Stimulated activated naive B cell treated with anti-CD40 and anti-IgM and Interleukin-4, amounts not matched to agents 10 μg/mL and 1 μg/mL and 100 μg/mL, for 72 hours (primary cell): ENCODE measurements around the gene CREB1.

Experiments used
- ATAC-seq, 2 donors: fragments of 150-1000 bp; cut with Tn5 transposase; replicated peaks; 2 replicates each; pipeline ENCODE4 v1.10.0; 2021; ENCODE audit warnings: moderate library complexity in 1 of 2
- DNase-seq: peaks from one replicate; pipeline ENCODE4 v3.0.0; 2021
- H3K27ac Mint-ChIP-seq: one replicate; pipeline ENCODE4 v1.8.0; 2022; ENCODE audit warnings: mild to moderate bottlenecking, mixed read lengths
- H3K27me3 Mint-ChIP-seq, 2 donors: one replicate each; pipeline ENCODE4 v1.8.0; 2022; ENCODE audit warnings: mixed read lengths in 2 of 2
- H3K36me3 Mint-ChIP-seq, 2 donors: one replicate each; pipeline ENCODE4 v1.8.0; 2022; ENCODE audit warnings: mixed read lengths in 2 of 2, mild to moderate bottlenecking in 1 of 2
- H3K4me1 Mint-ChIP-seq, 2 donors: one replicate each; pipeline ENCODE4 v1.8.0; 2022; ENCODE audit warnings: mixed read lengths in 2 of 2, mild to moderate bottlenecking in 1 of 2
- H3K4me3 Mint-ChIP-seq, 2 donors: one replicate each; pipeline ENCODE4 v1.8.0; 2022; ENCODE audit warnings: mild to moderate bottlenecking in 2 of 2, mixed read lengths in 2 of 2, moderate library complexity in 1 of 2
- H3K9me3 Mint-ChIP-seq, 2 donors: one replicate each; pipeline ENCODE4 v1.8.0; 2022; ENCODE audit warnings: mixed read lengths in 2 of 2, mild to moderate bottlenecking in 1 of 2

CREB1 gene

DNA sequence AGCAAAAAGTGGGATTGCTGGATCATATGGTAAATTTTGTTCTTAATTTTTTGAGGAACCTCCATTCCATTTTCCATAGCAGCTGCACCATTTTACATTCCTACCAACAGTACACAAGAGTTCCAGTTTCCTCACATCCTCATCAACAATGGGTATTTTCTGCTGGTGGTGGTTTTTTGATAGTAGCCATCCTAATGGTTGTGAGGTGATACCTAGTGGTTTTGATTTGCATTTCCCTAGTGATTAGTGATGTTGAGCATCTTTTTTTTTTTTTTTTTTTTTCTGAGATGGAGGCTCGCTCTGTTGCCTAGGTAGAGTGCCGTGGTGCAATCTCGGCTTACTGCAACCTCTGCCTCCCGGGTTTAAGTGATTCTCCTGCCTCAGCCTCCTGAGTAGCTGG lies 65.0 kb downstream of the CREB1 start:
- Mint-ChIP-seq H3K27ac (no peak overlapping the region), H3K36me3 (peaks cover 35 to 47% of the 10 kb centered on the region in 2 donors), H3K9me3 (peaks cover 2 to 4% of the 10 kb centered on the region in 2 donors), H3K27me3 (no peaks in the 10 kb centered on the region), H3K4me1 (peaks cover 10 to 26% of the 10 kb centered on the region in 2 donors), H3K4me3 (no peak overlapping the region)
- DNase-seq: no peak
- peak; percentile 34 to 55 for ATAC-seq

DNA sequence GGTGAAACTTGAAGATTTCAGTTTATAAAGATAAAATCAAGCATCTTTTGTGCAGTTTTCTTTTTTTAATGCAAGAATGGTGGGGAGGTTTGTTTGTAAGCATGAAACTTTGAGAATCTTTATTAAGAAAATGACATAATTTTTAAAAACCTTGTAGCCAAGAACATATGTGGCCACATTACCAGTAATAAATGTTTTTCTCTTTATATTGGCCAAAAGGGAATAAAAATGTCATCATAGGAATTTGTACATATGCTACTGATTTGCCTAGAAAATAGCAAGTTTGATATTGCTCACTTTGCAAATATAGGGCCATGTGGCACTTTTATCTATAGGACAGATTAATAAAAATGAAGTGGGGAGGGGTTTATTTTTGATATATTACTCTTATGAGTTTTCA lies 69.9 kb downstream of the CREB1 start:
- no peak overlapping the region for H3K27ac Mint-ChIP-seq
- ATAC-seq (no peak), DNase-seq (no peak)
- no peak overlapping the region for H3K4me3 Mint-ChIP-seq
- H3K36me3 Mint-ChIP-seq: peaks cover 16 to 27% of the 10 kb centered on the region in 2 donors
- H3K27me3 Mint-ChIP-seq: no peaks in the 10 kb centered on the region
- peaks cover 7 to 13% of the 10 kb centered on the region in 2 donors for H3K4me1 Mint-ChIP-seq
- no peaks in the 10 kb centered on the region for H3K9me3 Mint-ChIP-seq

DNA sequence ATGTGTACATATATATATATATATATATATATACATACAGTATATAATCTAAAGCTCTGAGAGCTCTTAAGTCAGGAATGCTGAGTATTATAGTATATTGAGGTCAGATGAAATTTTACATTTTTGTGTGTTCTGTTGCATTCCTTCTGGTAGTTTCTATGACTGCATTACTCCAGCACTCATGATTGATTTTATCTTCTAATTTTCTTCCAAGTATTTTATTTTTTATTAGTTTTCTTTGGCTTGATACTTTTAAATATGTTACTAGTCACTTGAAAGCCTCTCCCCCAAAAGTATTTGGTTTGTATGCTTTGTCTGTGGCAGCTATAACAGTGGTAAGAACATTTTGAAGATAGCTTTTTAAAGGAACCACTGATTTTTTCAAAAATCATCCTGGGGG lies 70.5 kb downstream of the CREB1 start:
- H3K27me3 Mint-ChIP-seq: no peaks in the 10 kb centered on the region
- DNase-seq: no peak
- no peak overlapping the region for H3K27ac Mint-ChIP-seq
- no peaks in the 10 kb centered on the region for H3K9me3 Mint-ChIP-seq
- peaks cover 6 to 10% of the 10 kb centered on the region in 2 donors for H3K4me1 Mint-ChIP-seq
- H3K4me3 Mint-ChIP-seq: no peak overlapping the region
- H3K36me3 Mint-ChIP-seq: peaks cover 20 to 31% of the 10 kb centered on the region in 2 donors
- ATAC-seq: no peak

DNA sequence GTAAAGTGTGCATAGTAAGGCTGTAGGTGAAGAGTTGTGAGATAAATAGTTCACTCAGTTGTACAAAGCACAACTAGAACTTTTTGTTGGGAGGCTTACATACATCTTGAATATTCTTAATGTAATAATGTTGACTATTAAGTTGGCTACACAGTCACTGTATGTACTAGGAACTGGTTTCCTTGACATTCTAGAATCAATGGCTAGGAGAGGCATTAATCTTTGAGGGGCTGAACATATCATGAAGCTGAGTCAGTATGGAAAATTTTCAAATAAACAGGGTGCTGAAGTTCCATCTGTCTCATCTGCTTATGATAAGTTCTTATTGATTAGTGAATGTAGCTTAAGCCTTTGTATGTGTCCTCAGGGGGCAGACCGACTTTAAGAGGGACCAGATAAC lies 72.0 kb downstream of the CREB1 start:
- no peak overlapping the region for H3K4me3 Mint-ChIP-seq
- no peak for ATAC-seq
- no peaks in the 10 kb centered on the region for H3K27me3 Mint-ChIP-seq
- peak overlapping the region; percentile 16 for H3K27ac Mint-ChIP-seq
- peaks cover 21 to 36% of the 10 kb centered on the region in 2 donors for H3K36me3 Mint-ChIP-seq
- no peak for DNase-seq
- peaks cover 7 to 20% of the 10 kb centered on the region in 2 donors for H3K4me1 Mint-ChIP-seq
- H3K9me3 Mint-ChIP-seq: no peaks in the 10 kb centered on the region

DNA sequence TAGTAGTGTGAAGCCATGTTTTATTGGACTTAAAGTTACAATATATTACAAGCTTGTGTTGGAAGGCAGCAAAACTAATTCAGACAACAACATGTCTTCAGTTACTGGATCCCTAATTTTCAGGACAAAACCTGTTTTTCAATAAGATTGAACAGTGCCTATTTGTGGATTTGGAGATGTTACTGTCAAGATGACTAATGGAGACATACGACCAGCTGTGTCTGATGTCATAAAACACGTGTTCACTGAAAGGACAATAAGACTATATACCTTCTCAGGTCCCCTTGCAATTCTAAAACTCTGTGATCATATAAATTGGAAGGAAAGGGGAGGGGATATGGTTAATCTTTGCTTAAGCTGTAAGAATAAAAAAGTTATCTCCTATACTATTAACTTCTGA lies 73.7 kb downstream of the CREB1 start:
- Mint-ChIP-seq H3K9me3 (peaks cover 0 to 4% of the 10 kb centered on the region in 2 donors), H3K27me3 (no peaks in the 10 kb centered on the region), H3K4me3 (no peak overlapping the region), H3K4me1 (peaks cover 12 to 25% of the 10 kb centered on the region in 2 donors), H3K36me3 (peaks cover 32 to 48% of the 10 kb centered on the region in 2 donors), H3K27ac (peak overlapping the region; percentile 63)
- ATAC-seq (no peak), DNase-seq (no peak)

DNA sequence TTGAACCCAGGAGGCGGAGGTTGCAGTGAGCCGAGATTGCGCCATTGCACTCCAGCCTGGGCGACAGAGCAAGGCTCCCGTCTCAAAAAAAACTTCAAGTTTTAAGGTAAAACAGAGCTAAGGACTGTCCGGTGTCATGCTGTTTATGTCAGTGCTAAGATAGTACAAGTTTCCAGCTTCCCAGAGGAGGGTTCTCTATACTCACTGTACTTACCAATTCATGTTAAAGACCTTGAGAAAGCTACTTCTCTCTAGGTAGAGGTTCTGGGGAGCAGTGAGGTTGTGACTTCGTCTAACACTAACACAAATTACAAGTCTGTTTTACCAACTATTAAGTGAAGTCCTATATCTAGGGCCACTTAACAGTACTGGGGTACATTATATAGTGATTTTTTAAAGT lies 76.6 kb downstream of the CREB1 start:
- Mint-ChIP-seq H3K27ac (no peak overlapping the region), H3K36me3 (peaks cover 38 to 56% of the 10 kb centered on the region in 2 donors), H3K4me3 (no peak overlapping the region), H3K27me3 (no peaks in the 10 kb centered on the region), H3K4me1 (peaks cover 13 to 23% of the 10 kb centered on the region in 2 donors), H3K9me3 (peaks cover 0 to 4% of the 10 kb centered on the region in 2 donors)
- ATAC-seq (no peak), DNase-seq (no peak)

DNA sequence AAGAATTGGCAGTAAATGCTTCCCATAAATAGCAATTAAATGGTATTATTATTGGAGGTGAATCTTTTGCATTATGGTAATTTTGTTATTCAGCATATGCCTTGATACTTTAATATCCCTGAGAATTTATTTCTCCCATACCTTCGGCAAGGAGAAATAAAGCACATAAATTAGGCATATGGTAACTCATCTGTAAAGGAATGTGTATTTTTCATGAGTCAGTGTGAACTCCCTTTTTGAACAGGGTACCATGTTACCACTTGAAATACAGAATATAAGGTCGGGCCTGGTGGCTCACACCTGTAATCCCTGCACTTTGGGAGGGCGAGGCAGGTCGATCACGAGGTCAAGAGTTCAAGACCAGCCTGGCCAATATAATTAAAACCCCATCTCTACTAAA lies 77.1 kb downstream of the CREB1 start:
- Mint-ChIP-seq H3K27me3 (no peaks in the 10 kb centered on the region), H3K36me3 (peaks cover 34 to 52% of the 10 kb centered on the region in 2 donors), H3K4me1 (peaks cover 12 to 18% of the 10 kb centered on the region in 2 donors), H3K4me3 (no peak overlapping the region), H3K27ac (peak overlapping the region; percentile 52), H3K9me3 (peaks cover 0 to 4% of the 10 kb centered on the region in 2 donors)
- no peak for DNase-seq
- no peak for ATAC-seq

DNA sequence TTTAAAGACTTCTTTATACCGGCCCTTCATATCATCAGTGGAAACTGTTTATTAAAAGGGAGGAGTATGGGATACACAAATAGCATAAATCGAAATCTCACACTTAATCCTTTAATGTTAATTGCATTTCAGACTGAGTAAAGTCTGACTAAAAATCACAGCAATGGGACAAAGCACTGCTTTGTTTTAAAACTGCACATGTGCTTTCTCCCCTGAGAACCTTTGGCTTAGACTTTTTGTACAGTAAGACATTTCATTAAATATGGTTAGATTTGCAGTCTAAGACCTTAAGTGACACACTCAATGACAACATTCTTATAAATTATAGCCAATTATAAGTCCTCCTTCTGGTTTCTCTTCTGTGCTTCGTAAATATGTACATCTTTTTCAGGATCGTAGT lies 83.0 kb downstream of the CREB1 start:
- Mint-ChIP-seq H3K27me3 (no peaks in the 10 kb centered on the region), H3K36me3 (peaks cover 29 to 49% of the 10 kb centered on the region in 2 donors), H3K4me1 (peaks cover 16 to 17% of the 10 kb centered on the region in 2 donors), H3K27ac (no peak overlapping the region), H3K9me3 (peaks cover 0 to 4% of the 10 kb centered on the region in 2 donors), H3K4me3 (no peak overlapping the region)
- ATAC-seq (no peak), DNase-seq (no peak)

DNA sequence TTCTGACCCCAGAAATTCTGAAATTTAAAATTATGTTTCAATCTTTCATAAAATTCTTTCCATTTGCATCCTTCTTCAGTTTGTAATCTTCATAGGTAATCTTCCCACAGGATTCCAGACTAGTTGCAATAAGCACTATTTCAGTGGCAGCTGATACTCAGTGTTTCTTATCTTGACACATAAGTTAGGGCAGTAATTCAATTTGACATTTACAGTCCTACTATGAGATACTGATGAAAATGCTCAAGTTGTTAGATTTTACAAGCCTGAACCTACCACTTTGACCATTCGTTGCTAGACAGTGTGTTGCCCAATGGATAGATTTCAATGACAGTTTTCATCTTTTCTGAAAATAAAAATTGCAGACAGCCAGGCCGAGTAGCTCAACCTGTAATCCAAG lies 85.1 kb downstream of the CREB1 start:
- Mint-ChIP-seq H3K9me3 (no peaks in the 10 kb centered on the region), H3K4me1 (peaks cover 13 to 18% of the 10 kb centered on the region in 2 donors), H3K27me3 (no peaks in the 10 kb centered on the region), H3K4me3 (no peak overlapping the region), H3K36me3 (peaks cover 17 to 40% of the 10 kb centered on the region in 2 donors), H3K27ac (no peak overlapping the region)
- ATAC-seq (no peak), DNase-seq (no peak)

DNA sequence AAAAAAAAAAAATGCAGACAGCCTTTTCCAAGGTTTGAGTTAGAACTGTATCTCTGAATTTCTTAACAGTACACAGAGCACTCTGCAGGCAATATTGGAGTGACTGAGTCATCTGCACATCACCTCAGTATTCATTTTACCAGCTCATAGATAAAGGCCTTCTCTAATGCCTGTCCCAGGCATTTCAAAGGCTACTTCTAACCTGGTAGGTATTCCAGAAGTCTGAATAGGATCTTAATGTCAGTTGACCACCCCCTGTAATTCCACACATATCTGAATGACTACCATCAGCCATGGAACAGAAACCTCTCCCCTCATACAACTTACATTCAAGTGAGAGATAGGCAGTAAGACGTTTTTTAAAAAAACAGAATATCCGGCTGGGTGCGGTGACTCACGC lies 86.4 kb downstream of the CREB1 start:
- no peak overlapping the region for H3K4me3 Mint-ChIP-seq
- H3K27me3 Mint-ChIP-seq: no peaks in the 10 kb centered on the region
- peaks cover 16 to 32% of the 10 kb centered on the region in 2 donors for H3K4me1 Mint-ChIP-seq
- DNase-seq: no peak
- no peaks in the 10 kb centered on the region for H3K9me3 Mint-ChIP-seq
- no peak for ATAC-seq
- peaks cover 21 to 51% of the 10 kb centered on the region in 2 donors for H3K36me3 Mint-ChIP-seq
- no peak overlapping the region for H3K27ac Mint-ChIP-seq

DNA sequence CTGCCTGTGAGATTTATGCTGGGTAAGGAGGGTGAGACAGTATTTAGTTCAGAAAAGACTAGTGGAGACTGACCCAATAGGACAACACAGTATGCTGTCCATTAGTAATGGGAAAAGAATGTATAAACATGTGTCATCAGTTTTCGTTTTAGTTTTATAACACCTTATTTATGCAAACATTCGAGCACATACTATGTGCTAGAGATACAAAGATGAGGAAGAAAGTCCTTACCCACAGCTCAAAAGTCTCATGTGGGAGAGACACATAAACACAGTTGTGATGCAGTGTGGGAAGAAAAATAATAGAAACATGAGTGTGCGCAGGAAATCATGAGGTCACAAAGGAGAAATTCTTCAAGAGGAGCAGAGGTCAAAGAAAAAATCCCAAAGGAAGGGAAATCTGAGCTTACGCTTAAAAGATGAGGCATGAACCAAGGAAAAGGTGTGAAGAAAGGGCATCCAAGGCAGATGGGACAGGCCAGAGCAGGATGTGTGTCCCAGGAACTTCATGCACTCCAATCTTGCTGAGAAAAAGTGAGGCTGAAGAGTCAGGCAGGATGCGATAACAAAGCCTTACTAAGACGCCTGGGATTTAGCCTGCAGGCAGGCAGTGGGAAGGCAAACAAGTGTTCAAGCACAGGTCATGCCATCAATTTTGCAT lies 87.4 kb downstream of the CREB1 start:
- Mint-ChIP-seq H3K9me3 (no peaks in the 10 kb centered on the region), H3K36me3 (peaks cover 24 to 59% of the 10 kb centered on the region in 2 donors), H3K4me1 (peaks cover 23 to 41% of the 10 kb centered on the region in 2 donors), H3K4me3 (no peak overlapping the region), H3K27ac (peak overlapping the region; percentile 42), H3K27me3 (no peaks in the 10 kb centered on the region)
- ATAC-seq: no peak
- DNase-seq: no peak

DNA sequence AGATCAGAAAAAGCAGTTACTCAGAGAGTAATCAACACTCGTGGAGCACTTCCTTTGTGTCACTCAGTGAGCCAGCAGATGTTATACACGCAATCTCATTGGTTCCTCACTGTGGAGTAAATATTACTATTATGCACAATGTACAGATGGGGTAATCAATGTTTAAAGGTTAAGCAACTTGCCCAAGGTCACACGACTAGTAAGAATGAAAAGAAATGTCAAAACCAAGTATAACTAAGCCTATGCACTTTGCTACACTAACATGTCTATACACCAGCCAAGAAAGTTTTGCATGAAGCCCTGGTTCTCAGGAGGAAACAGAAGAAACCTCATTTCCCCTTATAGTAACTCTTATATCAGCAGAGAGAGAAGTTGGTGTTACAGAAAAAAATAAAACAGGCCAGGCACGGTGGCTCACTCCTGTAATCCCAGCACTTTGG lies 90.0 kb downstream of the CREB1 start:
- Mint-ChIP-seq H3K9me3 (no peaks in the 10 kb centered on the region), H3K4me1 (peaks cover 29 to 62% of the 10 kb centered on the region in 2 donors), H3K27ac (peak overlapping the region; percentile 87), H3K27me3 (no peaks in the 10 kb centered on the region), H3K4me3 (peak overlapping the region; percentile 48 to 62), H3K36me3 (peaks cover 25 to 56% of the 10 kb centered on the region in 2 donors)
- peak; percentile 56 to 61 for ATAC-seq
- no peak for DNase-seq

DNA sequence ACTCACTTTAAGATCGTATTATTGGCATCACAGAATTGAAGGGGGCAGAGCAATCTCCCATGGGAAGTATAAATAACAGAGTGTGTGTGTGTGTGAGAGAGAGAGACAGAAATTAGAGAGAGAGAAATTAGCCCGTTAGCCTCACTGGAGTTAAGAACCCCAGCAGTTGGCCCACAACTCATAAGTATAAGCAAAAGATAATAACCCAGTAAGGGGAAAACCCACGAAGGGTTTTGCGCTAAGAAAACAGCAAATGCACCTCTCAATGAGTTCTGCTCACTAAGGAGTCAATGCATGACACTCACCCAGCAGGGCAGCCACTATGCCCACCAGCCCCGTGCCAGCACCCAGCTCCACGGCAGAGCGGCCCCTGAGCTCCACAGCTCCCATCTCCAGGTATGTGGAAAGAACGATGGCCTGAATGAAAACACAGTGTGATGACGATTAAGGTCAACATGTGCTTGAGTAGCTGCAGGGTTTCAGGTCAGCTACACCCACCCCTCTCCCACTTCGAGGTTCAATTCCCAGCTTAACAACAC lies 91.8 kb downstream of the CREB1 start:
- peaks cover 20 to 46% of the 10 kb centered on the region in 2 donors for H3K36me3 Mint-ChIP-seq
- DNase-seq: no peak
- H3K27me3 Mint-ChIP-seq: no peaks in the 10 kb centered on the region
- ATAC-seq: no peak
- peak overlapping the region; percentile 49 for H3K27ac Mint-ChIP-seq
- peak overlapping the region; percentile 15 to 63 for H3K4me3 Mint-ChIP-seq
- peaks cover 29 to 67% of the 10 kb centered on the region in 2 donors for H3K4me1 Mint-ChIP-seq
- no peaks in the 10 kb centered on the region for H3K9me3 Mint-ChIP-seq

DNA sequence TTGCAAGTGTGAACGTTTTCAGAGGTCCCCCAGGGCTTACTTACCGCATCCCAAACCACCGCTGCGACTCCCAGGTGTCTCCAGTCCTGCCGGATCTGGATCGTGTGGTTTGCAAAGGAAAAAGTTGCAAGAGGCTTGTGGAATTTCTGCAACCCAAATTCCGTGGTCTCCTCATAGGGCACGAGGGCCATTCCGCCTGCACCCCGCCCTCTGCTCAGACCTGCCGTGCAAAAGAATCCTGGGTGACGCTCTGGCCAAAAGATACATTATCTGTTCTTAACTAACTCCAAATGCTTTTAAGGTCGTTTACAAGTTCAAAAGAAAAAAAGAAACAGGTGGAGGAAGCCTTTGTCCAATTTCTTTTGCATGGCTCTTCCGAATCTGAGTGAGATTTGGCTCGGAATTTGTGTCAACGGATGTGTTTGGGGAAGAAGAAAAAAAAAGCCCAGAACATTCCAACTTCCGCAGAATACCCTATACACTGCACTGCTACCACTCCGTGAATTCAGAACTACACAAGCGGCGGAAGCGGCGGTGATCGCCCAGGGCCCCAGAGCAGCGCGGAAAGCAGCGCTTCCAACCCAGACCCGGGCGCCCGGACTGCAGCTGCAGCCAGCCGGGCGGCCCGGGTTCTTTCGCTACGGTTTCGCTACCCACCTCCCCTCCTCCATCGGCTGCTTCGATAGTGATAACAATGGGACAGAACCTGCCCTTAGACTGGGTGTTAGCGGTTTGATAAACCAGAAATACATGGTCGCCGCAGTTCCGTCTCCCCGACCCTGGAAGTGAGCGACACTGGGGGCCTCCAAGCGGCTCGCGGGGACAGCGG lies 94.6 kb downstream of the CREB1 start:
- peaks cover 23 to 69% of the 10 kb centered on the region in 2 donors for H3K4me1 Mint-ChIP-seq
- DNase-seq (peak; percentile 52), ATAC-seq (peak; percentile 54 to 55)
- H3K9me3 Mint-ChIP-seq: no peaks in the 10 kb centered on the region
- peak overlapping the region; percentile 93 to 95 for H3K4me3 Mint-ChIP-seq
- H3K27ac Mint-ChIP-seq: peak overlapping the region; percentile 94
- peaks cover 11 to 29% of the 10 kb centered on the region in 2 donors for H3K36me3 Mint-ChIP-seq
- no peaks in the 10 kb centered on the region for H3K27me3 Mint-ChIP-seq
